Anterior cingulate cortex (tissue), 58 donors: ENCODE results near the gene SIAH1.
A peak's percentile ranks its signal among the peaks of the same experiment; 100 is the strongest.
"Not testable (repeated sequence)": the region's sequence is repeated elsewhere in the genome, so short reads cannot be mapped to it uniquely, and the experiment has no call there.

Source experiments
- DNase-seq, 58 donors: peaks; one replicate each; lab custom pipeline; 2025; lab: John Stamatoyannopoulos, UW

The SIAH1 gene, protein sequence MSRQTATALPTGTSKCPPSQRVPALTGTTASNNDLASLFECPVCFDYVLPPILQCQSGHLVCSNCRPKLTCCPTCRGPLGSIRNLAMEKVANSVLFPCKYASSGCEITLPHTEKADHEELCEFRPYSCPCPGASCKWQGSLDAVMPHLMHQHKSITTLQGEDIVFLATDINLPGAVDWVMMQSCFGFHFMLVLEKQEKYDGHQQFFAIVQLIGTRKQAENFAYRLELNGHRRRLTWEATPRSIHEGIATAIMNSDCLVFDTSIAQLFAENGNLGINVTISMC

DNA sequence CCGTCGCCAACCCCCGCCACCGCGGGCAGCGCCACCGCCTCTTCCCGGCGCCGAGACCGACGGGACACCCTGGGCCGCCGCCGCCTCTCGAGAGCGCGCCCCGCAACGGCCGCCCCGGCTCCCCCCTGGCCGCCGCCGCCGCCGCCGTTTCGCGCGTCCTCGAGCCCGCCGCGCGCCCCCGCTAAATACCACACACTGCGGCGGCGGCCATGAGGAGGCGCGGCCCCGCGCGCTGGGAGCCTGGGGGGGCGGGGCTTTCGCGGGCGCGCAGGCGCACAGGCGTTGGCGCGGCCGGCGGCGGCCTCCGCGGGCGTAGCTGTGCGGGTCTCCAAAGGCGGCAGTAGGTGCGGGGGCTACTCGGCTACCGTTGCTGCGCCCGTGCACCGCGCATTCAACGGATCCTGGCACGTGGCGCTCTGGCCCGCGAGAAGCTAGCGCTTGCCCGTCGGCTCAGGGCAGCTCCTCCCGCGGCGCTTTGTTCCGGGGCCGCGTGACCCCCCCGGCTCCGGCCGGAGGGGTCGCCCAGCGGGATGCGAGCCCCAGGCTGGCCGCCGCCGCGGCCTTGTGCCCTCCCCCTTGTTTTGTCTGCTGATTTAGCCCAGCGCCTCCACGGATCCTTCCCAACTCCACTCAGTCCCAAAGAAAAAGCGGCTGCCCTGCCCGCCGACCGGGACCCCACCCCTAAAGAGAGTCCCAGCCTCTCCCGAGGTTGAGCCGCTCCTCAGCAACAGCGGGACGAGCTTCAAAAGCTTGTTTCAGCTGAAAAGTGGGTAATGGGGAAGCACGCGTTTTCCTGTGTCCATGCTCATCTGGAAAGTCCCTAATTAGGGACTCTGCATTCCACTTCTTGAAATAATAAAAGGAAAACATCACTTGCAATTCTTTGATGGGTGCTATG, at the start of gene SIAH1:
TSS of gene SIAH1 (minus strand) at position 161 of the 898 bp plus-strand sequence. CDS start 22,985 bp downstream, outside the sequence.
- DNase-seq: peak in 56 of 58 donors; percentile 14 to 91 (median 76)

DNA sequence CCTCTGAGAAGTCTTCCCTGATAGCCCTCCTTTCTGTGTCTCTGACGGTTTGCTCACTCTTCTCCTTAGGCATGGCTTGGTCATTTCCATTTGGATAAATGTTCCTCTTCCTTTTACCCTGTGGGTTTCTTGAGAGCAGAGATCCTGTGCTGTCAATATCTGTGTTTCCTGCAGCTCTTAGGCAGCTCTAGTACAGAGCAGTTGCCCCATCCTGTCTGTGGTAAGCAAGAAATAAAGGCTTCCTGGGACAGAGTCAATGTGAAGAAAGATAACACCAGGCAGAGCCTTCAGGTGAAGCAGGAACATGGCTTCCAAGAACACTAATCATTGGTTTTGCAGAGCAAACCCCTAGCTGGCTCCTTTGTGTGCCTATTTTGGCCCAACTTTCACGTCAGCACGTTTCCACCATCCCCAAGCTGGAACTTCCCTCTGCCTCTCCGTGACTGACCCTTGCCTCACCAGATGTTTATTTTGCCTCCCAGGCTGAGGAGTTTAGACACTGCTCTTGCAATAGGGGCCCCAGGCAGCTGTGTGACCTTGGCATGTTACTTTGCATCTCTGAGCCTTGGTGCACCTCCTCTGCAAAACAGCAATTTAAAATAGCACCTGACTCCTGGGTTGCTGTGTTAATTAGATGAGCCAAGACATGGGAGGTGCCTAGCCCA, 49.6 kb upstream of the SIAH1 start:
- DNase-seq: no peak

DNA sequence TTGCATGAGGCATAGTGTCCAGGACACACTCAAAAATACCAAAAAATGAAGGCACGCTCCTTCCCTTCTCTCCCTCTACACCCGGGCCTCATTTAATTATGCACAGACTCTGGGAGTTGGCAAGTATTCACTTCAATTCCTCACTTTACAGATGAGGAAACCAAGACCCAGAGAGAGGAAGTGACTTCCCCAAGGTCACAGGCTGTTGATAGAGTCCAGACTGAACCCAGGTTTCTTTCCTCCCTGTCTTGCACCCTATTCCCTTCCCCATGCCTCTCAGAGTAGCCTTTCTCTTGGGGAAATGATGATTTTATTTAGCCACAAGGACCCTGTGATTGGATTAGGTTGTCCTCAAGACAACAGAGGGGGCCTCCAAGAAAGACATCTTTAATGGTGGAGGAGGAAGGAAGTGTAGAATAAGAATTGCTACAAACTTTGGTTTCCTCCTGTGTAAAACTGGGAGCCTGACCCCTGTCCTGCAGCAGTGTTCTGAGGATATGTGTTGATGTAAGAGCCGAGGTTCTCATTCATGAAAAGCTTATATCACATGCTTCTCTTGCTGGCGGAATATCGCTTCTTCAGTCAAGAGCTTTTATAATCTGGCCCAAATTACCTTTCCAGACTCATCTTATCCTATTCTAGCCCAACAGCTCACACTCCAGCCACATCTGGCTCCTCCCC, 48.8 kb upstream of the SIAH1 start:
- no peak for DNase-seq

DNA sequence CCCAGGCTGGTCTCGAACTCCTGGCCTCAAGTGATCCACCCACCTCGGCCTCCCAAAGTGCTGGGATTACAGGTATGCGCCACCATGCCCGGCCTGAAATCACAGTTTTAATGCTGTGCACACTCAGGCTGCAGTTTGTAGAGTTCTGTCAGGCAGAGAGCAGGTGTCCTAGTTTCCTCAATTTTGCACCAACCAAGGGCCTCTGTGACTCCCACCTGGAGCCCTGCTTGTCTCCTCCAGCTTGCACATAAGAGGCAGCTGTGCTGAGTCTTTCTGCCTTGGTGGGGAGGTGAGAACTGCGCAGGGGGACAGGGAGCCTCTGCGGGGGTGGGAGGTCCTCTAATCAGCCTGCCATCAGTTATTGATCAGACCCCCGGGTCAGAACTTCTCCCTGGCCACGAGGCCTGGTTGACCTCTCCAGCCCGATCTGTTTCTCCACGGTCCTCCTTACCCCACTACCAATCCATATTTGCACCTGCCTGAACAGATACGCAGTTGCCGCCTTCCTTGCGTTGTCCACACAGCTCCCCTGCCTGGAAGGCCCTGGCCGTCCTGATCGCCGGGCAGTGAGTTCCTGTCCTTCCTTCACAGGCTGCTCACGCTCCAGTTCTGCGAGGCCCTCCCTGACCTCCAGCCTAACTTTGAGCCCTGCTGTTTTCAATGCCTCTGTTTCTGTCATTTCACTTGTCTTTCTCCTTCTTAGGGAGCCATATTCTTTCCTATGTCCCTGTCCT, 48.1 kb upstream of the SIAH1 start:
- DNase-seq: no peak

DNA sequence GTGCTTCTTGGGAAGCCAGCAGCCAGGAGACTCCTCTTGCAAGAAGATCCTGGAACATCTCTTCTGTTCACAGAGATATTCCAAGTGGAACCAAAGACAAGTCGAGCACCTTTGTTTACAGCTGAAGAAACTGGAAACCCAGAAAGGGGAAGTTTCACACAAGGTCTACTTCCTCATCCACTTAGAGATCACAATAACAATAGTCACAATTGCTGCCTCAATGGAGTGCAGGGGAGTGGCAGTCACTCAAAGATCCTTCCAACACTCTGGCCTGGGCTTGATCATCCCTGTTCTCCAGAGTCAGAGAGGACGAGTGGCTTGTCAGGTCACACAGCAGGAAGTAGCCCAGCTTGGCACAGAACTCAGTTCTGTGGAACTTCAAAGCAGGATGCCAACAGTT, 46.9 kb upstream of the SIAH1 start:
- no peak for DNase-seq

DNA sequence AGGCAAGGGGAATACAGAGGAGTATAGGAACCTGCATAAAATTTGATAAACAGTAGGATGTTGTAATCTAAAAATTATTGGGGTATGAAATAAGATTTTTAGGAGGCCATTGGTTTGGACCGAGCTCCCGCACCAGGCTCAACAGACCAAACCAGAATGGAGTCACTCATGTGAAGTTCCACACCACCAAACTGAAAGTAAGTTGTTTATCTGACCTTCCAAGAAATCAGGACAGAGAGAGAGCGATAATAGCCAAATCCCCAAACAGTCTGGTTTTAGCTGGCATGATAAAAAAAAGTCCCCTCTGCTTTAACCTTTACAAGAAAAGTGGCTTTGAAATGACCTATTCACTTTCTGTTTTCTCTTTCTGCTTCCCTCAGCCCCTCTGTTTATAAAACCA, 45.7 kb upstream of the SIAH1 start:
- no peak for DNase-seq

DNA sequence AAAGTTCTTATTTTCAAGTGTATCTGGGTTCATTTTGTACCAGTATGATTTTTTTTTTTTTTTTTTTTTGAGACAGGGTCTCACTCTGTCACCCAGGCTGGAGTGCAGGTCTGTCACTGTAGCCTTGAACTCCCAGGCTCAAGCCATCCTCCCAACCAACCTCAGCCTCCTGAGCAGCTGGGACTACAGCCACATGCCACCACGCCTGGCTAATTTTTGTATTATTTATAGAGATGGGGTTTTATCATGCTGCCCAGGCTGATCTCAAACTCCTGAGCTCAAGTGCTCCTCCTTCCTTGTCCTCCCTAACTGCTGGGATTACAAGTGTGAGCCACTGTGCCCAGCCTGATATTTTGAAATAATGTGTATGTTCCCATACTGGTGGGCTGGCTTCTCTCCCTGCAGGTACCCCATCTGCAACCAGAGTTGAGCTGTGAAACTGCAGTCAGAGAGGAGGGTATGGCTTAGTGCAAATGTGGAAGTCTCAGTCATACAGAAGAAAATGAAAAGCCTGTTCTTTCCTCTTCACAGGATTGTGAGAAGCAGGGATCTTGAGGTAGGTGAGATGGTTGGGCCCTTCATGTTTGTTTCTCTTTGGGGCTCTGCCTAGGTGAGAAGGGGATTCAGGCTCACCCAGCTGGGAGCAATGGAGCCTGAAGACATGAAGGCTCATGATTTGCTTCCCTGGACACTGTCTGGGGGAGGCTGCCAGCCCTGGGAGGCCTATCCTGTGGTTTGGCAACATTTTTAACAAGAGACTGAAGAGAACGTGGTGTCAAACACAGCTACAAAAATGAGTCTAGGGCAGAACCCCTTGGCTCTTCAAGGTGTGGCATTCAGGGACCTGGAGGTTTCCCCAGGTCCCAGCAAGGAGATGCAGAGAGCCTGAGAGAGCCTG, 41.3 kb upstream of the SIAH1 start:
- DNase-seq: no peak

DNA sequence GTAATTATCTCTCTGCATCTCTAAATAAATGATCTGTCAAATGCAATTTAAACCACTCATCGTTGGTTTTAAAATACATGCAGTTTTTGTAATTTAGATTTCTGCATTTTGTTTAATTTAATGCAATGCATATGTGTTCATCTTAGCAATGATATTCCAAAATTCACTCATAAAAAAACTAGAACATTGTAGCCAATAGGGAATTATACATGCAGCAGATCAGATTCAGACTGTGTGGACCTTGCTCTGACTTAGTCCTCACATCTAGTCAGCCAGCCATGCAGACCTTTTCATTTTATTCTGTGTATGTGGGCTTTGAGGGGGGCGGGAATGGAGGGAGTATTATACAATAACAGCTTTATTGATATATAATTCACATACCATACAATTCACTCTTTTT, 37.3 kb upstream of the SIAH1 start:
- no peak for DNase-seq

DNA sequence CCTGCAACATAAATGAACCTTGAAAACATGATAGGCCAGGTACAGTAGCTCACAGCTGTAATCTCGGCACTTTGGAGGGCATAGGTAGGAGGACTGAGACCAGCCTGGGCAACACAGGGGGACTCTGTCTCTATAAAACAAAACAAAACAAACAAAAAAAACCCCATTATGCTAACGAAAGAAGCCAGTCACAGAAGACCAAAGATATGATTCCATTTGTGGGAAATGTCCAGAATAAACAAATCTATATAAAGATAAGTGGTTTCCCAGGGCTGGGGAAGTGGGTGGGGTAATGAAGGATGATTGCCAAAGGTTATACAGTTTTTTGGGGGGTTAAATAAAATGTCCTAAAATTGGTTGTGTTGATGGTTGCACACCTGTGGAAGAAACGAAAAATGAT, 36.5 kb upstream of the SIAH1 start:
- no peak for DNase-seq

DNA sequence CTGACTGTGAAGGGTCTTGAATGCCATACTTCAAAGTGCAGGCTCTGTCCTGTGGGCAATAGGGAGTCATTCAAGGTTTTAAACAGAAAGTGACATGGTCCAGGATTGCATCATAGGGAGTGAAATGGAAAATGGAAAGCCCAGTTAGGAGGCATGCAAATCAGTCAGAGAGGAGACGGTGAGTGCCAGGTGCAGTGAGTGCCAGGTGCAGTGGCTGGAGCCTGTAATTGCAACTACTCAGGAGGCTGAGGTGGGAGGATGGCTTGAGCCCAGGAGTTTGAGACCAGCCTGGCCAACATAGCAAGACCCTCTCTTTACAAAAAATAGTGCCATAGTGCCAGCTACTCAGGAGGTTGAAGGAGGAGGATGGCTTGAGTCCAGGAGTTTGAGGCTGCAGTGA, 35.2 kb upstream of the SIAH1 start:
- no peak for DNase-seq

DNA sequence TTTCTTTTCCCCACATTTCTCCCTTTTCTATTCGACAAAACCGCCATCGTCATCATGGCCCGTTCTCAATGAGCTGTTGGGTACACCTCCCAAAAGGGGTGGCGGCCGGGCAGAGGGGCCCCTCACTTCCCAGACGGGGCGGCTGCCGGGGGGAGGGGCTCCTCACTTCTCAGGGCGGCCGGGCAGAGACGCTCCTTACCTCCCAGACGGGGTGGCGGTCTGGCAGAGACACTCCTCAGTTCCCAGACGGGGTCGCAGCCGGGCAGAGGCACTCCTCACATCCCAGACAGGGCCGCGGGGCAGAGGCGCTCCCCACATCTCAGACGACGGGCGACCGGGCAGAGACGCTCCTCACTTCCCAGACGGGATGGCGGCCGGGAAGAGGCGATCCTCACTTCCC, 31.4 kb upstream of the SIAH1 start:
- not testable (repeated sequence) for DNase-seq

DNA sequence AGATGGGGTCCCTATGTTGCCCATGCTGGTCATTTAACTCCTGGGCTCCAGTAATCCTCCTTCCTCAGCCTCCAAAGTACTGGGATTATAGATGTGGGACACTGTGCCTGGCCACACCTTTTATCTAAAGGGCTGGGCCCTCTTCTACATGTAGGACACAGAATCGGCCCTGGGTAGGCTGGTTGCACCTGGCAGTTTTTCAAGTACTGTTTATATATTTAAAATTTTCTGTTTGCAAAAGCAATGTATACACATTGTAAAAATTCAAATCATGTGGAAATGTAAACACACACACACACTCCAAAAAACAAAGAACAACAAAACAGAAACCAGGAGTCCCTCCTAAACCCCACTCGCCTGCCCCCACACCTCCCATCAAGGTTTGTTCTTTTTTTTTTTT, 28.1 kb upstream of the SIAH1 start:
- DNase-seq: no peak

DNA sequence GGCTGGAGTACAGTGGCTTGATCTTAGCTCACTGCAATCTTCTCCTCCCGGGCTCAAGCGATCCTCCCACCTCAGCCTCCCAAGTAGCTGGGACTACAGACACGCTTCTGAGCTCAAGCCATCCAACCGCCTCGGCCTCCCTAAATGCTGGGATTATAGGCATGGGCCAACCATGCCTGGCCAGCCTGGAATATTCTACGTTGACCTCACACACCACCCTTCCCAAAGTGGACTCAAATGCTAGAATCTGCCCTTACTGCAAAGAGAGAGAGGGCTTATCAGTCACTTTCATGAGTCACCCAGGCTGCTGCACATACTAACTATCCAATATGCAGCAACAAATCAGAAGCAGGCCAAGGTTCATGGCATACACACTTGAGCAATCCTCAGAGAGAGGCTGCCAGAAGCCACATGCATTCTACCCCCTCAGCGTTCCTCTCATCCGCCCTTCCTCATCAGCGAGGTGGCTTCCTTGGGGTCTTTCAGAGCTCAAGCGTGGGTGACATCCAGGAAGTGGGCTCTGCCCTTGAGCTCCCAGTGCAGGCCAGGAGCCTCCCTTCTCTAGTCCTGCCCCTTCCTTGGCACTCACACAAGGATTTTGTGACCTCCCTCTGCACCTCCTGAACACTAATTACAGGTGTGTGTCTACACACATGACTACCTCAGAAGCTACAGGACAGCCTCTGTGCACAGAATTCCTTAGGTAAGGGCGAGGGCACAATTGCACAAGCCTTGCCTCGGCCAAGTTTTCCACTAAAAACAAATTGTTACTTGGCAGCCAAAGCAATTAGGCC, 24.8 kb upstream of the SIAH1 start:
- DNase-seq: no peak

DNA sequence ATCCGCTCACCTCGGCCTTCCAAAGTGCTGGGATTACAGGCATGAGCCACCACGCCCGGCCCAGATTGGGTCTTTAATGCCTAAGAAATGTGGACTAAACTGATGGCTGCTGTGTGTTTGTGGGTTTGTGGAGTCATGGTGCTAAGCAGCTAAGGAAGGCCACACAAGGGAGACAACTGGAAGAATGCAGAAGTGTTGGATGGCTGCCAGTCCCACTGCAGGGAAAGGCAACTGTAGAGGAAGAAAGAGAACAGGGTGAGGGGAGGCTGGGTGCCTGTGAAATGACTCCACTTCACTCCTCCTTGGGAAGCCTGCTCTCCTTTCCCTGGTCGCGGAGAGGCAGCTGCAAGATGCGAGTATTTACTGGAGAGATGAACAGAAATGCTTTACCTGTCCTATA, 23.5 kb upstream of the SIAH1 start:
- DNase-seq: no peak

DNA sequence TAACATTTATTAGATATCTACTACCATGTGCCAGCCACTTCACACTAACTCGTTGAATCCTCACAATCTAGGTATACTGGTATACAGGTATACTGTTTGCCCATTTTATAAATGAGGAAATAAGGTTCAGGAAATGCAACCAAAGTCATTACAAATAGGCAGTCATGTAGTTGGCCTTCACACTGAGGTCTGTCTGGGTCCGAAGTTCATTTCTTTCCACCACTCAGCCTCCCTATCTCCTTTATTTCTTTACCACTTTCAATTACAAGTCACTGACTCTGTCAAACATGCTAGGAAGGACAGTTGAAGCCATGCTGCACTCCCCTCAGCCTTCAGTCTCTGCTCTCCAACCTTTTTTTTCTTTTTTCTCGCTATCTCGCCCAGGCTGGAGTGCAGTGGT, 20.7 kb upstream of the SIAH1 start:
- no peak for DNase-seq

DNA sequence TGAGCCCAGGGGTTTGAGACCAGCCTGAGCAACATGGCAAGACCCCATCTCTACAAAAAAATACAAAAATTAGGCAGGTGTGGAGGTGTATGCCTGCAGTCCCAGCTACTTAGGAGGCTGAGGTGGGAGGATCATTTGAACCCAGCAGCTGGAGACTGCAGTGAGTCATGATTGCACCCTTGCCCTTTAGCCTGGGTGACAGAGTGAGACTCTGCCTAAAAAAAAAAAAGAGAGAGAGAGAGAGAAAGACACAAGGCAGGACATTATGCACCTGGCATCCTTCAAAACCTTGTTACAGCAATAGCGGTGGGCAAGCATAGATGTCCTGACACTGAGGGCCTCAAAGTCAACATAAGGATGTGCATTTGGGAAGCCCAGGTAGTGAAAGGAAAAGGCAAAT, 19.9 kb upstream of the SIAH1 start:
- DNase-seq: no peak

DNA sequence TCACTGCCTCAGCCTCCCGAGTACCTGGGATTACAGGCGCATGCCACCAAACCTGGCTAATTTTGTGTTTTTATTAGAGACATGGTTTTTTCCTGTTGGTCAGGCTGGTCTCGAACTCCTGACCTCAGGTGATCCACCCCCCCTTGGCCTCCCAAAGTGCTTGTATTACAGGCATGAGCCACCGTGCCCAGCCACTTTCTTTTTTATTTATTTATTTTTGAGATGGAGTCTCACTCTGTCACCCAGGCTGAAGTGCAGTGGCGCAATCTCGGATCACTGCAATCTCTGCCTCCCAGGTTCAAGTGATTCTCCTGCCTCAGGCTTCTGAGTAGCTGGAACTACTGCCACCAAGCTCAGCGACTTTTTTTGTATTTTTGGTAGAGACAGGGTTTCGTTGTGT, 17.3 kb upstream of the SIAH1 start:
- not testable (repeated sequence) for DNase-seq

DNA sequence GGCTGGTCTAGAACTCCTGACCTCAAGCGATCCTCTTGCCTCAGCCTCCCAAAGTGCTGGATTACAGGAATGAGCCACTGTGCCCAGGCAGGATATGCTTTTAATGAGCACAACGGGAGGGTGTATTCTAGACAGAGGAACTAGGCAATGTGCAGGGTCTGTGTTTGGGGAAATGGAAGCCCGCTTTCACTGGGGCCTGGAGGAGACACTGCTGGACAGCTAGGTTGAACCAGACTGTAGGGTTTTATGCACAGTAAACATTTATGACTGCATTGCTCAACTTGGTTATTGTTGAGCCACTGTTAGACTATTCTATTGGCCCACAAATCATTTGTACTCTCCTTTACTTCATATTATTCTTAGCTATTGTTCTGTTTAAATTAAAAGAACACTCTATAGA, 10.2 kb upstream of the SIAH1 start:
- no peak for DNase-seq
